ENCODE results near the gene PLEKHG4. TPM values are rescaled to one million over a fixed set of nuclear protein-coding genes. Genes with fewer than 3 reads are reported as not detected.

The PLEKHG4 gene
- polyA plus RNA-seq, 1 of the 3 experiments (the other 2 are of a cell fraction) = 65.5 TPM

DNA sequence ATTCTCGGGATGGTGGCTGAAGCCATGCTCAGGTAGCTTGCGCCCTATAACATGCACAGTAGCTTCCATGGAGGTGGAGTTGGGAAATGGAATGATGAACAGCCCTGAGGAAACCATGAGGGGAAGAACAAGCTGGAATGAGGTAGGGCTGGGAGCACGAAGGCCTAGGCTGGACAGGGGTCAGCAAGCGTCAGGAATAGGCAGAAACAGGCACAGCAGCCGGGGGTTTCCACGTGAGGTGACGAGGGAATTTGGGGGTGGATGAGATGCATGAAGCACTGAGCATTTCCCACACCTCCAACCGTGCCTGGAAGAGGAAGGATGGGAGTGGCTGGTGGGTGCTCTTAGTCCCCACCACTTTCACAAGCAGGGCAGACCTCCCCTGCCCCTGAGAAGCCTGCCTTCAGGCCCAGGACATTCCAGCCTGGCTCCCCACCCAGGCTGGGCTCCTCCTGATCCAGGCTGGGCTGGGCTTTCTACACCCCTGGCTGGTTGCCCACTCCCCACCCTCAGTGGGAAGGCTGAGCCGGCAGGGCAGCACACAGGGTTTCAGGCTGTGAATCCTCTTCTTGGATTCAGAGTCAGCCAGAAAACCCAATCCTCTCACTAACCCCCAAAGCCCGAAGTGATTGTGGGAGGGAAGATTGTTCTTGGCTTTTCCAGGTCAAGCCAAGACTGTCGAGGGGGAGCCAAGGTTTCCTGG lies 21.9 kb downstream of the PLEKHG4 start:
- TF ChIP-seq ELF1 (IDR thresholded peaks at IDR 0.05) = no peak
- no peak for TF ChIP-seq SMC3 (IDR thresholded peaks at IDR 0.05; ENCODE audit: low read depth, low read length)
- TF ChIP-seq MEF2A (IDR thresholded peaks at IDR 0.05; ENCODE audit: borderline replicate concordance, low read depth) = no peak
- TF ChIP-seq, protein P1, sequence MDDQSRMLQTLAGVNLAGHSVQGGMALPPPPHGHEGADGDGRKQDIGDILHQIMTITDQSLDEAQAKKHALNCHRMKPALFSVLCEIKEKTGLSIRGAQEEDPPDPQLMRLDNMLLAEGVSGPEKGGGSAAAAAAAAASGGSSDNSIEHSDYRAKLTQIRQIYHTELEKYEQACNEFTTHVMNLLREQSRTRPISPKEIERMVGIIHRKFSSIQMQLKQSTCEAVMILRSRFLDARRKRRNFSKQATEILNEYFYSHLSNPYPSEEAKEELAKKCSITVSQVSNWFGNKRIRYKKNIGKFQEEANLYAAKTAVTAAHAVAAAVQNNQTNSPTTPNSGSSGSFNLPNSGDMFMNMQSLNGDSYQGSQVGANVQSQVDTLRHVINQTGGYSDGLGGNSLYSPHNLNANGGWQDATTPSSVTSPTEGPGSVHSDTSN (IDR thresholded peaks at IDR 0.05) = no peak
- no peak for TF ChIP-seq TCF12 (IDR thresholded peaks at IDR 0.05)
- no peak for TF ChIP-seq ZBTB33 (IDR thresholded peaks at IDR 0.05; ENCODE audit: borderline replicate concordance, low read depth)
- TF ChIP-seq RCOR1 (IDR thresholded peaks at IDR 0.05; ENCODE audit: low read length) = no peak
- TF ChIP-seq, protein P2, sequence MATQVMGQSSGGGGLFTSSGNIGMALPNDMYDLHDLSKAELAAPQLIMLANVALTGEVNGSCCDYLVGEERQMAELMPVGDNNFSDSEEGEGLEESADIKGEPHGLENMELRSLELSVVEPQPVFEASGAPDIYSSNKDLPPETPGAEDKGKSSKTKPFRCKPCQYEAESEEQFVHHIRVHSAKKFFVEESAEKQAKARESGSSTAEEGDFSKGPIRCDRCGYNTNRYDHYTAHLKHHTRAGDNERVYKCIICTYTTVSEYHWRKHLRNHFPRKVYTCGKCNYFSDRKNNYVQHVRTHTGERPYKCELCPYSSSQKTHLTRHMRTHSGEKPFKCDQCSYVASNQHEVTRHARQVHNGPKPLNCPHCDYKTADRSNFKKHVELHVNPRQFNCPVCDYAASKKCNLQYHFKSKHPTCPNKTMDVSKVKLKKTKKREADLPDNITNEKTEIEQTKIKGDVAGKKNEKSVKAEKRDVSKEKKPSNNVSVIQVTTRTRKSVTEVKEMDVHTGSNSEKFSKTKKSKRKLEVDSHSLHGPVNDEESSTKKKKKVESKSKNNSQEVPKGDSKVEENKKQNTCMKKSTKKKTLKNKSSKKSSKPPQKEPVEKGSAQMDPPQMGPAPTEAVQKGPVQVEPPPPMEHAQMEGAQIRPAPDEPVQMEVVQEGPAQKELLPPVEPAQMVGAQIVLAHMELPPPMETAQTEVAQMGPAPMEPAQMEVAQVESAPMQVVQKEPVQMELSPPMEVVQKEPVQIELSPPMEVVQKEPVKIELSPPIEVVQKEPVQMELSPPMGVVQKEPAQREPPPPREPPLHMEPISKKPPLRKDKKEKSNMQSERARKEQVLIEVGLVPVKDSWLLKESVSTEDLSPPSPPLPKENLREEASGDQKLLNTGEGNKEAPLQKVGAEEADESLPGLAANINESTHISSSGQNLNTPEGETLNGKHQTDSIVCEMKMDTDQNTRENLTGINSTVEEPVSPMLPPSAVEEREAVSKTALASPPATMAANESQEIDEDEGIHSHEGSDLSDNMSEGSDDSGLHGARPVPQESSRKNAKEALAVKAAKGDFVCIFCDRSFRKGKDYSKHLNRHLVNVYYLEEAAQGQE (IDR thresholded peaks at IDR 0.05; ENCODE audit: low read depth, low read length) = no peak
- no peak for TF ChIP-seq YY1 (IDR thresholded peaks at IDR 0.05; ENCODE audit: low read depth)
- TF ChIP-seq RAD21 (IDR thresholded peaks at IDR 0.05; ENCODE audit: low read length) = no peak
- no peak for TF ChIP-seq TAF1 (IDR thresholded peaks at IDR 0.05; ENCODE audit: borderline replicate concordance, low read depth, low read length)
- TF ChIP-seq GATA2 (CRISPR knock-in tag; IDR thresholded peaks at IDR 0.05) = no peak
- TF ChIP-seq CHD2 (IDR thresholded peaks at IDR 0.05; ENCODE audit: low read length, partially characterized antibody) = no peak
- TF ChIP-seq, protein P3, sequence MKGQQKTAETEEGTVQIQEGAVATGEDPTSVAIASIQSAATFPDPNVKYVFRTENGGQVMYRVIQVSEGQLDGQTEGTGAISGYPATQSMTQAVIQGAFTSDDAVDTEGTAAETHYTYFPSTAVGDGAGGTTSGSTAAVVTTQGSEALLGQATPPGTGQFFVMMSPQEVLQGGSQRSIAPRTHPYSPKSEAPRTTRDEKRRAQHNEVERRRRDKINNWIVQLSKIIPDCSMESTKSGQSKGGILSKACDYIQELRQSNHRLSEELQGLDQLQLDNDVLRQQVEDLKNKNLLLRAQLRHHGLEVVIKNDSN (IDR thresholded peaks at IDR 0.05; ENCODE audit: borderline replicate concordance, low read depth) = no peak
- no peak for TF ChIP-seq GABPA (IDR thresholded peaks at IDR 0.05; ENCODE audit: low read depth)
- TF ChIP-seq EP300 (IDR thresholded peaks at IDR 0.05; ENCODE audit: borderline replicate concordance in 1 of 2, low read depth in 1 of 2, low read length in 1 of 2) = no peak
- Histone ChIP-seq H3K27me3 (ENCODE audit: insufficient read depth) (no peaks in the 10 kb centered on the region), H3K27ac (ENCODE audit: low read depth in 2 of 2, low read length in 1 of 2) (no peak overlapping the region), H3K4me2 (no peak overlapping the region), H3K79me2 (ENCODE audit: insufficient read depth) (no peaks in the 10 kb centered on the region), H3K4me3 (ENCODE audit: low read depth in 2 of 2, low read length in 1 of 2) (no peak overlapping the region), H3K9ac (no peak overlapping the region), H3K36me3 (replicated peaks in 1 of 2; ENCODE audit: control insufficient read depth in 1 of 2, insufficient read depth in 2 of 2, low read length in 1 of 2) (no peaks in the 10 kb centered on the region), H4K20me1 (ENCODE audit: insufficient read depth) (no peaks in the 10 kb centered on the region), H3K4me1 (ENCODE audit: control insufficient read depth in 1 of 2, insufficient read depth in 2 of 2, low read depth in 1 of 2, low read length in 1 of 2) (peaks cover 0 to 8% of the 10 kb centered on the region in 2 experiments; a peak in 1 of 4 replicates), H3K9me2 (no peaks in the 10 kb centered on the region), H3F3A (replicated peaks; ENCODE audit: insufficient read depth) (peaks cover 4% of the 10 kb centered on the region), H2AFZ (ENCODE audit: low read depth) (no peak overlapping the region), H3K9me3 (no peaks in the 10 kb centered on the region)
- no peak for DNase-seq
- ChIA-PET POLR2A (no interaction called here), CTCF (no interaction called here)
- 88% methylated on average over 9 of the region's 11 CpGs for WGBS (ENCODE audit: low lambda C conversion rate)

All from SK-N-SH (cell line).